H1 (cell line): ENCODE data around the gene HES5.

Experiments used
- BCL11A ChIP-seq, 2 experiments: IDR thresholded peaks; one replicate each; pipeline ENCODE4 v1.6.1; 2011; ENCODE audit warnings: low read depth in 2 of 2, low read length in 2 of 2, mild to moderate bottlenecking in 2 of 2
- CHD2 ChIP-seq: IDR thresholded peaks from 2 replicates; pipeline ENCODE4 v1.6.1; 2012; ENCODE audit warnings: low read length, improper control_type of control experiment
- EP300 ChIP-seq, 2 experiments: IDR thresholded peaks; 1 replicate in 1 of 2; 2 replicates in 1 of 2; pipeline ENCODE4 v1.6.1; 2011 to 2012; ENCODE audit warnings: low read depth in 2 of 2, low read length in 2 of 2, mild to moderate bottlenecking in 2 of 2, borderline replicate concordance in 1 of 2, inconsistent platforms in 1 of 2, moderate library complexity in 1 of 2
- EZH2 ChIP-seq: fragments of 200-600 bp; sonication (generic); IDR thresholded peaks from 2 replicates; pipeline ENCODE4 v1.7.1; 2012; ENCODE audit warnings: low read depth, mild to moderate bottlenecking, moderate library complexity, low read length, inconsistent platforms; ENCODE audit not compliant: severe bottlenecking
- HDAC6 ChIP-seq: IDR thresholded peaks from one replicate; pipeline ENCODE4 v1.7.1; 2012; ENCODE audit warnings: low read depth, mild to moderate bottlenecking, inconsistent platforms, low read length, moderate library complexity
- JUND ChIP-seq: IDR thresholded peaks from 2 replicates; pipeline ENCODE4 v1.6.1; 2011; ENCODE audit warnings: mild to moderate bottlenecking, improper control_type of control experiment, low read length
- NRF1 ChIP-seq: IDR thresholded peaks from 2 replicates; pipeline ENCODE4 v1.6.1; 2011; ENCODE audit warnings: mild to moderate bottlenecking, low read depth, low read length, improper control_type of control experiment
- POLR2A ChIP-seq, 2 experiments: IDR thresholded peaks; 1 replicate in 1 of 2; 2 replicates in 1 of 2; pipeline ENCODE4 v1.6.1; 2011; ENCODE audit warnings: low read depth in 2 of 2, low read length in 2 of 2, mild to moderate bottlenecking in 2 of 2; ENCODE audit errors: control extremely low read depth in 1 of 2
- POLR2AphosphoS5 ChIP-seq: IDR thresholded peaks from 2 replicates; pipeline ENCODE4 v1.6.1; 2011; ENCODE audit warnings: low read depth, low read length
- RXRA ChIP-seq: IDR thresholded peaks from 2 replicates; pipeline ENCODE4 v1.6.1; 2011; ENCODE audit warnings: low read depth, mild to moderate bottlenecking, low read length, moderate library complexity; ENCODE audit not compliant: insufficient read depth
- TAF1 ChIP-seq: IDR thresholded peaks from 2 replicates; pipeline ENCODE4 v1.6.1; 2011; ENCODE audit warnings: mild to moderate bottlenecking, low read depth, low read length
- TF ChIP-seq, protein P1 (sequence below), 3 experiments: IDR thresholded peaks; 1 replicate in 2 of 3; 2 replicates in 1 of 3; pipeline versions ENCODE4 v1.5.1 to v1.6.1; 2011; ENCODE audit warnings: low read length in 3 of 3, mild to moderate bottlenecking in 3 of 3, inconsistent platforms in 2 of 3, low read depth in 1 of 3, moderate library complexity in 1 of 3; ENCODE audit not compliant: insufficient read depth in 1 of 3; ENCODE audit errors: control extremely low read depth in 1 of 3
- TF ChIP-seq, protein P2 (sequence below): IDR thresholded peaks from 2 replicates; pipeline ENCODE4 v1.6.1; 2012; ENCODE audit warnings: inconsistent platforms
- TF ChIP-seq, protein P3 (sequence below): IDR thresholded peaks from 2 replicates; pipeline ENCODE4 v1.6.1; 2012; ENCODE audit warnings: low read length, inconsistent platforms

DNA sequence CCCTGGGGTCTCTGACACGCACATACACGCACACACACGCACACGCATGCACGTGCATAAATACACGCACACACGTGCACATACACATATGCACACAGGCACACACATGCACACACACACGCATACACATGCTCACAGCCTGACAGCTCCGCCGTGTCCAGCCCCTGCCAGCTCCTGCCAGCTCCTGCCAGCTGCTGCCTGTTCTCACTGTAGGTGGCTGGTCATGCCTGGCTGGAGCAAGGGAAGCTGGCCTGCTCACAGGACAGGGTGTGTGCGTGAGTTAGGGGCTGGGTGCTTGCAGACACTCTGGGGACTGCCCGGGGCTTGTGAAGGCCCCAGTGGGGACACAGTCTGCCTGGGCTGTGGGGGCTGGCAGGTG is 49.1 kb downstream of the HES5 start:
- TF ChIP-seq HDAC6, result no peak
- TF ChIP-seq POLR2A (IDR thresholded peaks at IDR 0.05; ENCODE audit: control extremely low read depth in 1 of 2, low read depth in 2 of 2, low read length in 2 of 2), result no peak
- TF ChIP-seq POLR2AphosphoS5, result no peak
- TF ChIP-seq, protein P1, sequence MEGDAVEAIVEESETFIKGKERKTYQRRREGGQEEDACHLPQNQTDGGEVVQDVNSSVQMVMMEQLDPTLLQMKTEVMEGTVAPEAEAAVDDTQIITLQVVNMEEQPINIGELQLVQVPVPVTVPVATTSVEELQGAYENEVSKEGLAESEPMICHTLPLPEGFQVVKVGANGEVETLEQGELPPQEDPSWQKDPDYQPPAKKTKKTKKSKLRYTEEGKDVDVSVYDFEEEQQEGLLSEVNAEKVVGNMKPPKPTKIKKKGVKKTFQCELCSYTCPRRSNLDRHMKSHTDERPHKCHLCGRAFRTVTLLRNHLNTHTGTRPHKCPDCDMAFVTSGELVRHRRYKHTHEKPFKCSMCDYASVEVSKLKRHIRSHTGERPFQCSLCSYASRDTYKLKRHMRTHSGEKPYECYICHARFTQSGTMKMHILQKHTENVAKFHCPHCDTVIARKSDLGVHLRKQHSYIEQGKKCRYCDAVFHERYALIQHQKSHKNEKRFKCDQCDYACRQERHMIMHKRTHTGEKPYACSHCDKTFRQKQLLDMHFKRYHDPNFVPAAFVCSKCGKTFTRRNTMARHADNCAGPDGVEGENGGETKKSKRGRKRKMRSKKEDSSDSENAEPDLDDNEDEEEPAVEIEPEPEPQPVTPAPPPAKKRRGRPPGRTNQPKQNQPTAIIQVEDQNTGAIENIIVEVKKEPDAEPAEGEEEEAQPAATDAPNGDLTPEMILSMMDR (IDR thresholded peaks at IDR 0.05; ENCODE audit: control extremely low read depth in 1 of 3, insufficient read depth in 1 of 3, low read depth in 1 of 3, low read length in 3 of 3), result no peak
- no peak for TF ChIP-seq EZH2
- TF ChIP-seq CHD2, result no peak
- no peak for TF ChIP-seq RXRA
- TF ChIP-seq JUND, result no peak
- no peak for TF ChIP-seq NRF1
- TF ChIP-seq EP300 (IDR thresholded peaks at IDR 0.05; ENCODE audit: borderline replicate concordance in 1 of 2, low read depth in 2 of 2, low read length in 2 of 2), result no peak
- no peak for TF ChIP-seq BCL11A (IDR thresholded peaks at IDR 0.05; ENCODE audit: low read depth in 2 of 2, low read length in 2 of 2)
- no peak for TF ChIP-seq TAF1
- TF ChIP-seq, protein P2, sequence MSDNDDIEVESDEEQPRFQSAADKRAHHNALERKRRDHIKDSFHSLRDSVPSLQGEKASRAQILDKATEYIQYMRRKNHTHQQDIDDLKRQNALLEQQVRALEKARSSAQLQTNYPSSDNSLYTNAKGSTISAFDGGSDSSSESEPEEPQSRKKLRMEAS, result no peak
- TF ChIP-seq, protein P3, sequence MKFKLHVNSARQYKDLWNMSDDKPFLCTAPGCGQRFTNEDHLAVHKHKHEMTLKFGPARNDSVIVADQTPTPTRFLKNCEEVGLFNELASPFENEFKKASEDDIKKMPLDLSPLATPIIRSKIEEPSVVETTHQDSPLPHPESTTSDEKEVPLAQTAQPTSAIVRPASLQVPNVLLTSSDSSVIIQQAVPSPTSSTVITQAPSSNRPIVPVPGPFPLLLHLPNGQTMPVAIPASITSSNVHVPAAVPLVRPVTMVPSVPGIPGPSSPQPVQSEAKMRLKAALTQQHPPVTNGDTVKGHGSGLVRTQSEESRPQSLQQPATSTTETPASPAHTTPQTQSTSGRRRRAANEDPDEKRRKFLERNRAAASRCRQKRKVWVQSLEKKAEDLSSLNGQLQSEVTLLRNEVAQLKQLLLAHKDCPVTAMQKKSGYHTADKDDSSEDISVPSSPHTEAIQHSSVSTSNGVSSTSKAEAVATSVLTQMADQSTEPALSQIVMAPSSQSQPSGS, result no peak
